Measurements from ENCODE around the gene HDAC11. TPM values are rescaled to one million over a fixed set of nuclear protein-coding genes. Genes with fewer than 3 reads are reported as not detected.

Gene HDAC11
- total RNA-seq, 1 donor from 2014 or later, result 11.9 TPM

DNA sequence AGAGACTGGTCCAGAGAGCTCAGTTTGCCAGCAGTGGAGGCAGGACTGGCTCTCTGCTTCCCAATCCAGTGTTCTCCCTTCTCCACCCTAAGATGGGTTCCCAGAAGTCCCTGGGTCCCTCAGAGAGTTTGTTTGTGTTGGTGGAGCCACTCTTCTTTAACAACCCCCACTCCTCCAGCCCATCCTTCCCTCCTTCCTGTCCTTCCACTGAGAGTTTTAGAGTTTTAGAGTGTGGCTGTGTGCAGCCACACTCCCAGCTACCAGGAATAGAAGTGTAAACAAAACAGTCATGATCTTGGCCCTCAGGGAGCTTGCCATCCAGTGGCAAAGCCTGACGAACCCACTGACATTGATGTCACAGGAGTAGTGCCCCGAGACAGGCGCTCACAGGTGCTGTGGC lies 56.3 kb downstream of the HDAC11 start:
- H3K4me1 Mint-ChIP-seq (ENCODE audit: unreplicated experiment), result peaks cover 83% of the 10 kb centered on the region
- TF ChIP-seq, protein P1, sequence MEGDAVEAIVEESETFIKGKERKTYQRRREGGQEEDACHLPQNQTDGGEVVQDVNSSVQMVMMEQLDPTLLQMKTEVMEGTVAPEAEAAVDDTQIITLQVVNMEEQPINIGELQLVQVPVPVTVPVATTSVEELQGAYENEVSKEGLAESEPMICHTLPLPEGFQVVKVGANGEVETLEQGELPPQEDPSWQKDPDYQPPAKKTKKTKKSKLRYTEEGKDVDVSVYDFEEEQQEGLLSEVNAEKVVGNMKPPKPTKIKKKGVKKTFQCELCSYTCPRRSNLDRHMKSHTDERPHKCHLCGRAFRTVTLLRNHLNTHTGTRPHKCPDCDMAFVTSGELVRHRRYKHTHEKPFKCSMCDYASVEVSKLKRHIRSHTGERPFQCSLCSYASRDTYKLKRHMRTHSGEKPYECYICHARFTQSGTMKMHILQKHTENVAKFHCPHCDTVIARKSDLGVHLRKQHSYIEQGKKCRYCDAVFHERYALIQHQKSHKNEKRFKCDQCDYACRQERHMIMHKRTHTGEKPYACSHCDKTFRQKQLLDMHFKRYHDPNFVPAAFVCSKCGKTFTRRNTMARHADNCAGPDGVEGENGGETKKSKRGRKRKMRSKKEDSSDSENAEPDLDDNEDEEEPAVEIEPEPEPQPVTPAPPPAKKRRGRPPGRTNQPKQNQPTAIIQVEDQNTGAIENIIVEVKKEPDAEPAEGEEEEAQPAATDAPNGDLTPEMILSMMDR (IDR thresholded peaks at IDR 0.05), result no peak
- H3K36me3 Mint-ChIP-seq (ENCODE audit: unreplicated experiment), result peaks cover 3% of the 10 kb centered on the region
- no peaks in the 10 kb centered on the region for H3K9me3 Mint-ChIP-seq (ENCODE audit: unreplicated experiment)
- no peaks in the 10 kb centered on the region for H3K27me3 Mint-ChIP-seq (ENCODE audit: unreplicated experiment)
- no peak overlapping the region for H3K4me3 Mint-ChIP-seq (ENCODE audit: unreplicated experiment)
- DNase-seq (ENCODE audit: extremely low spot score, unreplicated experiment), result no peak
- peak overlapping the region; percentile 97 for H3K27ac Mint-ChIP-seq (ENCODE audit: unreplicated experiment)

DNA sequence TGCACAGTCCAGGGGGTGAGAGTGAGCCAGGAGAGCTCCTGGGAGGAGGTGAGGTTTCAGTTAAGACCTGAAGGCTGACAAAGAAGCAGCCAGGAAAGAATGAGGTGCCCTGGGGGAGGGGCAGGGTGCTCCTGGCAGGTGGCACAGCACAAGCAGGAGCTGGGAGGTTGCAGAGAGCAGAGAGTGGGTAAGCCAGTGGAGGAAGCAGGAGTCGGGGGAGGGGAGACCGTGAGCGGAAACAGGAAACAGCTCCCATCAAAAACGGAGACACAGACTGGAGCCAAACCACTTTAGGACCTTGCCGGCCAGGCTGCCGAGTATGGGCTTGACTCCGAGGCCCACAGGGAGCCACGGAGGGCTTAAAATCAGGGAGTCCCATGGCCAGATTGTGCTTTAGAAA lies 56.7 kb downstream of the HDAC11 start:
- Mint-ChIP-seq H3K9me3 (ENCODE audit: unreplicated experiment) (no peaks in the 10 kb centered on the region), H3K36me3 (ENCODE audit: unreplicated experiment) (peaks cover 3% of the 10 kb centered on the region), H3K27ac (ENCODE audit: unreplicated experiment) (peak overlapping the region; percentile 97), H3K4me1 (ENCODE audit: unreplicated experiment) (peaks cover 85% of the 10 kb centered on the region), H3K27me3 (ENCODE audit: unreplicated experiment) (no peaks in the 10 kb centered on the region), H3K4me3 (ENCODE audit: unreplicated experiment) (no peak overlapping the region)
- TF ChIP-seq, protein P1 (IDR thresholded peaks at IDR 0.05), result no peak
- no peak for DNase-seq (ENCODE audit: extremely low spot score, unreplicated experiment)

DNA sequence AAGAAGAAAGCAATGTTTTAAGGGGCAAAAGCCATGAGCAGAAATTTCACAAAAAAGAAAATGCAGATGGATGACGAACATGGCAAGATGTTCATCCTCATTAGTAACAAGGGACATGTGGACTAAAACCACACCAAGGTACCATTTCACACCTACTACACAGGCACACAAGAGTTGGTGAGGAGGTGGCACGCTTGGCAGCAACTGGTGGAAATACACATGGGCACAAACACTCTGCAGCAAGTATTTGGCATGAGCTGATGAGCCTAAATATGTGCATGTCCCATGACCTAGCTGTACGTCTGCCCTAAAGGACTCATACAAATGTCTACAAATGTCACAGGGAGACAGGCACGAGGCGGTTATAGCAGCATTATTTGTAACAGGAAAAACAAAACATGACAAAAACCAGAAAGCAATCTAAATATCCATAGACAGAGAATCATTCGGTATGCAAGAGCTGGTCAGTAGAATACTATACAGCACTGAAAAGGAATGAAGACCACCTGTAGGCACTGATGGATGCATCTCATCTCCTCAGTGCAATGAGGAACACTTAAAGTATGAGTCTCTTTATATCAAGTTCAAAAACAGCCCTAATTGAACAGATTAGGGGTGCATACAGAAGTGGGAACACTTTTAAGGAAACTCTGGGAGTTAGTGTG lies 57.3 kb downstream of the HDAC11 start:
- no peak overlapping the region for H3K4me3 Mint-ChIP-seq (ENCODE audit: unreplicated experiment)
- H3K27ac Mint-ChIP-seq (ENCODE audit: unreplicated experiment), result peak overlapping the region; percentile 97
- TF ChIP-seq, protein P1 (IDR thresholded peaks at IDR 0.05), result no peak

DNA sequence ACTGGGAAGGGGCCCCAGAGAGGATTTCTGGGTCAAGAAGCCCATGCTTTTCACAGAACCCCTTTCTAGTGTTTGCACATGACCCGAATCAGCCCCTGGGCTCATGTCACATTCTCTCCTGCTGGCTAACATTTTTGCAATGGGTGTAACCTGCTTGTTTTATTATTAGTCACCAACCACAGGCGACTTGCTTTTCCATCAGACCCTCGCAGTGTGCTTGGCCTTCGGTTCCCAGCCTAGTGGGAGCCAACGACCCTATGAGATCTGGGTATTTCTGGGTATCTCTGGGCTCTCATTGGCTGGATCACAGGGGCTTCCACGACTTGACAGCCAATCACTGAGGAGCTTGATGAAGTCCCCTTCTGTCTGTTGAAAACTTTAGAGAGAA lies 57.8 kb downstream of the HDAC11 start:
- Mint-ChIP-seq H3K4me3 (ENCODE audit: unreplicated experiment) (no peak overlapping the region), H3K27ac (ENCODE audit: unreplicated experiment) (peak overlapping the region; percentile 97), H3K4me1 (ENCODE audit: unreplicated experiment) (peaks cover 88% of the 10 kb centered on the region), H3K27me3 (ENCODE audit: unreplicated experiment) (no peaks in the 10 kb centered on the region), H3K9me3 (ENCODE audit: unreplicated experiment) (no peaks in the 10 kb centered on the region), H3K36me3 (ENCODE audit: unreplicated experiment) (peaks cover 3% of the 10 kb centered on the region)
- TF ChIP-seq, protein P1 (IDR thresholded peaks at IDR 0.05), result no peak
- no peak for DNase-seq (ENCODE audit: extremely low spot score, unreplicated experiment)

More for the DNA sequence above, 57.3 kb downstream of the HDAC11 start:
- H3K9me3 Mint-ChIP-seq (ENCODE audit: unreplicated experiment), result no peaks in the 10 kb centered on the region
- peaks cover 3% of the 10 kb centered on the region for H3K36me3 Mint-ChIP-seq (ENCODE audit: unreplicated experiment)
- no peak for DNase-seq (ENCODE audit: extremely low spot score, unreplicated experiment)
- H3K27me3 Mint-ChIP-seq (ENCODE audit: unreplicated experiment), result no peaks in the 10 kb centered on the region
- H3K4me1 Mint-ChIP-seq (ENCODE audit: unreplicated experiment), result peaks cover 87% of the 10 kb centered on the region

DNA sequence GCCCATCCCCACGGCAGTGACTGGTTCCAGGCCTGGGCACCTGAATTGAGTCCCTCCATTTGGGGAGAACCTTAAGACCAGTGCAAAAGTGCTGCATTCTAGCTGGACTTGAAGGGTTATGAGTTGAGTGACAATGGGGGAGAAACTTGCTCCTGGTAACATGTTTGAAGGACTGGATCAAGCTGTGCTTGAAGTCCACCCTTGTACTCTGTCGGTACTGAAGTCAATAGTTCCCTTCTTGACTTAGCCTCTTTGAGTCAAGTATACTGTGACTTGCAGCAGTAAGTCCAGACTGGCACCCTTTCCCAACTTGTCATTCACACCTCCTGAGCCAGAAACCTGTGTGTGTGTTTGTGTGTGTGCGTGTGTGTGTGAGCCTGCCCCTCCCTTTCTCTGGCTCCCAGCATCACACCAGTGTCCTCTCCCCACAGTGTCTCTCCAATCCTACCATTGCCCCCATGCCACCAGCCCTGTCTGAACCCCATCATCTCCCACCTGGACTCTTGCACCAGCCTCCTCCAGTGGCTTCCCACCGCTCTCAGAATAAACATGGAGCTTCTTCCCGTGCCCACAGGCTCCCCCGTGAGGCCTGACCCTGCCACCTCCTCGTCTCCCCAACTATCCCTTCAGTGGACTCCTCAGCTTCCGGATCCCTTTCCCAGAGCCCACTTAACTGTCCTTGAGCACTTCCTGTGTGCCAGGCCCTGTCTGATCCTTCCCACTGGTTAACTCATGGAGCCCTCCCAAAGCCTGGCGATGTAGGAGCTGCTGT lies 58.6 kb downstream of the HDAC11 start:
- TF ChIP-seq, protein P1 (IDR thresholded peaks at IDR 0.05), result no peak
- DNase-seq (ENCODE audit: extremely low spot score, unreplicated experiment), result no peak
- H3K4me1 Mint-ChIP-seq (ENCODE audit: unreplicated experiment), result peaks cover 90% of the 10 kb centered on the region
- no peaks in the 10 kb centered on the region for H3K27me3 Mint-ChIP-seq (ENCODE audit: unreplicated experiment)
- H3K4me3 Mint-ChIP-seq (ENCODE audit: unreplicated experiment), result no peak overlapping the region
- no peaks in the 10 kb centered on the region for H3K9me3 Mint-ChIP-seq (ENCODE audit: unreplicated experiment)
- H3K27ac Mint-ChIP-seq (ENCODE audit: unreplicated experiment), result peak overlapping the region; percentile 97
- peaks cover 3% of the 10 kb centered on the region for H3K36me3 Mint-ChIP-seq (ENCODE audit: unreplicated experiment)
